SK-N-DZ (cell line): ENCODE results near the gene KCNK2.

Experiments
- DNase-seq: peaks from one replicate; pipeline ENCODE4 v3.0.0-alpha.2; 2015; ENCODE audit warnings: low spot score

KCNK2 gene

DNA sequence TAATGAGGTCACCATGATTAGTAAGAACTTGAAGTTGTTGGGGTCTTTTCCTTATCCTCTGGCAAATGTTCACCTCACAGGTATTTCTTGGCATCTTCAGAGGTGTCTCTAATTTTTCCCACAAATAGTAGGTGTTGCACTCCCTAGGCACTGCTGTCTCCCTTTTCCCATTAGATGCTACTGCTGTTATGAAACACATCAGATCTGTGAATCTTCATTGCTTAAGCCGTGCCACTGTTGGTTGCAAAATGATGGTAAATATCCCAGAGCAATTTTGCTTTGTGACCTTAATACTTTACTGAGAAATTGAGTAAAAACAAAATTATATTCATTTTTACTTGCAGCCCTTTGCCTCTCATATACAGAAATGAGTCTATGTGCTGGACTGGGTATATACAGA, 169.6 kb downstream of the KCNK2 start:
- no peak for DNase-seq

GRCh38 chr1:215256936-215257679, 174.6 kb downstream of the KCNK2 start:
- no peak for DNase-seq

GRCh38 chr1:215260711-215261110, 178.2 kb downstream of the KCNK2 start:
- no peak for DNase-seq

DNA sequence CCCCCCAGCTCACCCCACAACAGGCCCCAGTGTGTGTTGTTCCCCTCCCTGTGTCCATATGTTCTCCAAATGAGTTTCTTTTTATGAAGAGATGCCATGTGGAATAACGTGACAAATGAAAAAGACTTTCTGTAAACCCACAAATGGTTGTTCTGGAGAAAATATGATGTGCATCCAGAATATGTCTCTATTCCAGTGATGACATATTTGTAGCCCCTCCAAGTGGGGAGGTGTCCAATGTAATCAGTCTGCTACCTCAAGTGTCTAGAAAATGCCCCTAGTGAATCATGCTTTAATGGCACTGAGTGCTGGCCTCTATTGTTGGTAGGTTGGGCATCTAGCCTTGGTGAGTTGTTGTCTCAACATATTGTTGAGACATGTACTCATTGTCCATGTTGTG, 179.6 kb downstream of the KCNK2 start:
- no peak for DNase-seq

- no peak for DNase-seq
Observed at GRCh38 chr1:215263636-215264035, 181.1 kb downstream of the KCNK2 start.

DNA sequence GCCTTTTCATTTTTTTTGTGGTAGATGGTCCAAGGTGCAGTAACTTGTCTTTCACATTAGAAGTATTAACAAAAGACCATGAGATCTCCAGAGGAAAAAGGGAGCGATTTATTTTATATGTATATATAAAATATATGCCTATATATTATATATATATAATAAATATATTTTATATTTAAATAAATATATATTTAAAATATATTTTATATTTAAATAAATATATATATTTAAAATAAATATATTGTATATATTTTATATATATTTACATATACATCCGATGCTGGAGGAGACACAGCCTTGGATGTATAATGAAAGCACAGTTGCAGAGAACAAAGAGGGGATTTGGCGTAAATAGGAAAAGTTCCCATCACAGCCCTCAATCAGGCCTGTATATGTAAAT, 182.1 kb downstream of the KCNK2 start:
- DNase-seq: no peak

DNA sequence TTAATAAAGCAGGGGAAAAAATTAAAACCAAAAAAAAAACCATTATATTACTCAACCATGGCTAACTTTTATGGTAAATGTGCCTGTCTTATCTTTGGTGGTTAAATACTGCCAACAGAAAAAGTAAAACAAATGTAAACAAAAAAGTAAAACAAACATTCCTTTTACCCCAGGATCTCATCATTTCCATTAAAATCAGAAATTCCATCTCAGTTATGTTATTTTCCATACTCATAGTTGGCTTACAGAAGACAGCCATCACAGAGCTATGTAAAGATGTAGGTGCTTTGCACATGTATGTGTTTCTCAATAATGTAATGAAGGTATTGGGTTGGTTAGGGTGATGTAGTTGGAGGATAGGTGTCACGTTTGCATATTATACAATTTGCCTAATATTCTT, 185.0 kb downstream of the KCNK2 start:
- DNase-seq: no peak

GRCh38 chr1:215269955-215270354, 187.4 kb downstream of the KCNK2 start:
- no peak for DNase-seq

DNA sequence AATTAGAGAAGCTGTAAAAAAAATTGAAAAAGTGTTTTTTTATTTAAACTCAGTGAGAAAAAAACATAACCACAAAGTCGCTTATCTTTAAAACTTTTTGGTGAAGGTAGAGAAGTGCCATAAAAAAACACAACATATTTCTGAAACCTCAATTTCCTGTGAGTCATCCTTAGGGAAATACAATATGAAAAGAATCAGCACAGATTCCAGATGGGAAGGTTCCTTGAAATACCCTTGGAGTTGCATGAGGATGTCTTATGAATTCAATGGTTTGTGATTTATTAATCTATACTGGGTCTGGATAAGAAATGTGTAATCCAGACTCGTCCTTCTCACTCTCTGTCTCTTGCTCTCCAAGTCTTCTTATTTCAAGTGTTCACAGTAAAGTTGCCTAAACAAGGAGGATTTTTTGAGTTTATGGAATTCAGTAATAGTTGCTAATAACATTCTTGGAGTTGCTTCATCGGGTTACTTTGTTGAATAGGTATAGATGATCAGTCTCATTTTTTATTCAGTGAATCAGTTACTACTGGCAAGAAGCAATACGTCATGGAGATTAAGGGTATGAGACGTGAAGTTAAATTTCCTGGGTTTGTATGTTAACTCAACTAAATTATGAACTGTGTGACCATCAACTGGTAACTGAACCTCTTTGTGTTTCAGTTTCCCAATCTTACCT, 191.4 kb downstream of the KCNK2 start:
- no peak for DNase-seq

GRCh38 chr1:215276582-215276981, 194.0 kb downstream of the KCNK2 start:
- no peak for DNase-seq

GRCh38 chr1:215277532-215277931, 195.0 kb downstream of the KCNK2 start:
- no peak for DNase-seq

- DNase-seq: no peak
Observed at GRCh38 chr1:215279682-215280081, 197.1 kb downstream of the KCNK2 start.

DNA sequence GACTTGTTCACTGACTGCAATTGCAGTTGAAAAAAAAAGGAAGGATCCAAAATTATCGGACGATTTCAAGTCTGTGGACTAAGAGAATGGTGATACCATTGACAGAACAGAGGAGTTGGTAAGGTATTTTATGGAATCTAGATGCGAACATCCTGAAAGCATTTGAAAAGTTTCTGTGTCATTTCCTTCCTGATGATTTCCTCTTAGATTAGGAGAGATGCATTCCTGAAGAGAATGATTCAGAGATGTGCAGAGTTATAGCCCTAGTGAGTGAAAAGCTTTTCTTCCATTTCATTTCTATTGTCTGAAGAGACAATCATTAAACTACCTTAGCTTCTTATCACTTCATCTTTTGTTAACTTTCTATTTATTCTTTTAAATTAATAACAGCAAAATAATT, 200.0 kb downstream of the KCNK2 start:
- no peak for DNase-seq

DNA sequence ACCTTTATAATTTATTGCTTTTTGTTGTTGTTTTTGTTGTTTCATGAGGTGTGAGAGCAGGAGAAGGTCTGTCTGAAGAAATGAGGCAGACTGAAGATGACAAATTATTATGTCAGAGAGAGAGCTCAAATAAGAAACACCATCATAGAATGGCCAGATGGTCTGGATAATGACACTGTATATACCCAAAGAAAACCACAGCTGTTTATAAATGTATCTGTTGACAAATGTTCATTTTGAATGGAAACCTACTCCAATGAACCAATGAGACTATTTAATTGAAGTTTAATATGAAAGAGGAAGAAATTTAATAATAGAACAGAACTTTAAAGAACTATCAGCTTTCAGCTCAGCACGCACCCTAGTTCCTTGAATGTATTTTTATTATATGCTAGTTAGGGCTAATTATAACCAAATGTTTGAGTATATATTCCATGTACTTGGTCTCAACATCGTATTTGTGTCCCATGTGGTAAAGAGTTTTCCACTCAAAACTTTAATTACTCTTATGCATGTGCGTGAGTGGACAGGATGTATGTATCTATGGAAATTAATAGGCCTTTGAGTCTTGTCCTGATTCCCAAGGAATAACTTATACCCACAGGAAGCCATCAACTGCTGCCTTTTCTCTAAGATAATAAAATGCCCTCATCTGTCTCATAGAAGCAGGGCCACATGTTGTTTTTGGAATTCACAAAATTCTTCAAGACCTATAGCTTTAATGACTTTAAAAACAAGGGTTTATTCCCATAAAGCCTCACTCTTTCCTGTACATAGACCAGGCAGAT, 202.7 kb downstream of the KCNK2 start:
- no peak for DNase-seq
